PFSK-1 (cell line): ENCODE results near the gene HTRA3.

ENCODE experiments used
- POLR2AphosphoS5 ChIP-seq: IDR thresholded peaks from 2 replicates; pipeline ENCODE4 v1.6.1; 2012; ENCODE audit warnings: low read depth, mild to moderate bottlenecking, control low read depth, low read length, moderate library complexity
- REST ChIP-seq, 2 experiments: IDR thresholded peaks; 2 replicates each; pipeline versions ENCODE4 v1.6.1 to v1.8.0; 2011 to 2012; ENCODE audit warnings: low read depth in 2 of 2, low read length in 2 of 2, control low read depth in 1 of 2, inconsistent platforms in 1 of 2, mild to moderate bottlenecking in 1 of 2, moderate library complexity in 1 of 2; ENCODE audit not compliant: insufficient read depth in 1 of 2
- SIN3A ChIP-seq: IDR thresholded peaks from 2 replicates; pipeline ENCODE4 v1.6.1; 2012; ENCODE audit warnings: mild to moderate bottlenecking, low read length, moderate library complexity, borderline replicate concordance; ENCODE audit not compliant: insufficient read depth
- TAF1 ChIP-seq: IDR thresholded peaks from 2 replicates; pipeline ENCODE4 v1.6.1; 2012; ENCODE audit warnings: low read length, control low read depth, borderline replicate concordance; ENCODE audit not compliant: insufficient read depth

DNA sequence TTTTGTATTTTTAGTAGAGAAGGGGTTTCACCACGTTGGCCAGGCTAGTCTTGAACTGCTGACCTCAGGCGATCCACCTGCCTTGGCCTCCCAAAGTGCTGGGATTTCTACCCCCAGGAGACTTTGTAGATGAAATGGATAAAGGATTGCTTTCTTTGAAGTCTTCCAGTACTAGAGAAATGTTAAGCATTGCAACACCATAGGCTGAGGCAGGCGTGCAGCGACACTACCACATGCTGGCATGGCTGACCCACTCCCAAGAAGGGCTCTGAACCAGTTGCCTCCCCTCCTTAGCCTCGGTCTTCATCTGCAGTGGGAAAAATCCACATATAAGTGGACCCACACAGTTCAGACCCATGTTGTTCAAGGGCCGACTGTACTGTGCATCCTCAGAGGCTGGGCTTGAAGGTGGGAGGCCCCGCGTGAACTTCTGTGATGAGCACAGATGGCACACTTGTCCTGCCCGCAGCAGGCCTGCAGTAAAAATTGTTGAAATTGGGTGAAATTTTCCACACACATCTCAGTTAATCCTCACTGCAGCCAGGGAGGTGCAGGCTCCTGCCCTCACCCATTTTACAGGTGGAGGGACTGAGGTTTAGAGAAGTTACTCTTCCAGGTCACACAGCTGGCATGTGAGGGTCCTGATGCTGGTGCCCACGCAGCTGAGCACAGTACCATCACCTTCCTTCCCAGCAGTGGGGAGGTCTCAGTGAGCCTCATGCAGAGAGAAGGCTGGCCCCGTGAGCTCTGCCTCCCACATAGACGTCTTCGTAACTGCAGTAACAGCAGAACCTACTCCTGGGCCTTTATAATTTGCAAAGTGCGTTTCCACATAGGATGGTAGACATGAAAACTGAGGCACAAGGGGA is 35.5 kb downstream of the HTRA3 start:
- TF ChIP-seq POLR2AphosphoS5 (no peak), SIN3A (no peak), REST (IDR thresholded peaks at IDR 0.05; ENCODE audit: insufficient read depth in 1 of 2, low read depth in 2 of 2, low read length in 2 of 2) (no peak), TAF1 (no peak)
